ENCODE data around the gene TRIM72. TPM values are rescaled to one million over a fixed set of nuclear protein-coding genes. Genes with fewer than 3 reads are reported as not detected.

The TRIM72 gene
- total and polyA plus RNA-seq, 2 of the 4 experiments (the other 2 are of a cell fraction) = not detected

GRCh38 chr16:31204871-31205666, 8.8 kb upstream of the TRIM72 start (continued):
- no peak for TF ChIP-seq CTCF (conservative IDR thresholded peaks at IDR 0.05; ENCODE audit: low read depth, low read length)

GRCh38 chr16:31206776-31207175, 7.1 kb upstream of the TRIM72 start:
- intact Hi-C loops (cut with micrococcal nuclease) (no loop called here), dilution Hi-C loops (cut with HindIII; ENCODE audit: low sequenced_read_pairs, unreplicated experiment) (no loop called here)
- no peak for TF ChIP-seq USF2 (IDR thresholded peaks at IDR 0.05; ENCODE audit: low read depth, low read length)
- no peak for TF ChIP-seq ELK1 (IDR thresholded peaks at IDR 0.05; ENCODE audit: borderline replicate concordance, low read depth, low read length)
- no peak for TF ChIP-seq CEBPB (IDR thresholded peaks at IDR 0.05; ENCODE audit: low read depth, low read length)
- TF ChIP-seq CHD1 (IDR thresholded peaks at IDR 0.05; ENCODE audit: low read depth, low read length) = no peak
- TF ChIP-seq MAFK (IDR thresholded peaks at IDR 0.05; ENCODE audit: low read depth, low read length) = no peak
- TF ChIP-seq MXI1 (IDR thresholded peaks at IDR 0.05; ENCODE audit: borderline replicate concordance, low read depth, low read length) = no peak
- no peak for TF ChIP-seq MAZ (IDR thresholded peaks at IDR 0.05; ENCODE audit: borderline replicate concordance, low read depth, low read length)
- no peak for TF ChIP-seq RCOR1 (IDR thresholded peaks at IDR 0.05; ENCODE audit: insufficient replicate concordance, low read length)
- TF ChIP-seq POLR2A (IDR thresholded peaks at IDR 0.05; ENCODE audit: low read depth, low read length) = no peak
- TF ChIP-seq NFE2L2 (IDR thresholded peaks at IDR 0.05; ENCODE audit: low read depth, low read length) = no peak
- TF ChIP-seq BHLHE40 (IDR thresholded peaks at IDR 0.05; ENCODE audit: low read depth, low read length) = no peak
- no peak for TF ChIP-seq FOS (IDR thresholded peaks at IDR 0.05; ENCODE audit: low read depth, low read length)

More at GRCh38 chr16:31206776-31207175, 7.1 kb upstream of the TRIM72 start:
- H3K36me3 ChIP-seq (ENCODE audit: control insufficient read depth, insufficient read depth, low read length) = no peaks in the 10 kb centered on the region
- H3K4ac ChIP-seq (ENCODE audit: low read depth, low read length) = no peak overlapping the region
- H2BK5ac ChIP-seq (ENCODE audit: low read depth, low read length, poor library complexity, severe bottlenecking) = no peak overlapping the region
- H3K18ac ChIP-seq (ENCODE audit: low read depth, low read length) = no peak overlapping the region
- H4K20me1 ChIP-seq (ENCODE audit: insufficient read depth, low read length) = no peaks in the 10 kb centered on the region
- no peak overlapping the region for H2BK15ac ChIP-seq (ENCODE audit: low read depth, low read length)
- no peak for ATAC-seq (ENCODE audit: low read depth)
- H3K9me1 ChIP-seq (ENCODE audit: insufficient read depth, low read length) = no peaks in the 10 kb centered on the region
- no peak overlapping the region for H2AK5ac ChIP-seq (ENCODE audit: low read depth, low read length)
- H3K4me2 ChIP-seq (ENCODE audit: low read depth, low read length) = no peak overlapping the region
- no peak overlapping the region for H3K23ac ChIP-seq (ENCODE audit: low read depth, low read length)
- peaks cover 33% of the 10 kb centered on the region for H3K27me3 ChIP-seq (ENCODE audit: control insufficient read depth, insufficient read depth, low read length)
- no peak overlapping the region for H3K4me3 ChIP-seq (ENCODE audit: insufficient read depth, low read depth, low read length)
- H3K56ac ChIP-seq (ENCODE audit: extremely low read depth, insufficient read depth, low read length) = no peak overlapping the region
- H3K9ac ChIP-seq (ENCODE audit: low read depth, low read length) = no peak overlapping the region
- WGBS, 2 experiments (ENCODE audit: extremely low coverage in 2 of 2, insufficient read length in 1 of 2) = no CpG with 5 or more reads among the region's 6 CpGs
- no peak overlapping the region for H2BK120ac ChIP-seq (ENCODE audit: low read depth, low read length)
- no peak overlapping the region for H3K27ac ChIP-seq (ENCODE audit: insufficient read depth, low read length)
- POLR2A ChIA-PET (ENCODE audit: unreplicated experiment) = interaction anchor here (0.6 kb wide), 1 partner anchor 27 kb away, joined by 9 read pairs; no protein-coding TSS in a partner anchor
- no peak overlapping the region for H4K91ac ChIP-seq (ENCODE audit: insufficient read depth, low read depth, low read length)
- no peak overlapping the region for H3K14ac ChIP-seq (replicated peaks; ENCODE audit: low read depth, low read length)
- H3K4me1 ChIP-seq (ENCODE audit: control insufficient read depth, insufficient read depth, low read length) = peaks cover 4% of the 10 kb centered on the region; the same call in 1 of the 2 replicates
- CTCF ChIA-PET = no interaction called here
- in situ Hi-C loops (cut with MboI; ENCODE audit: low sequenced_read_pairs) = no loop called here
- no peak for DNase-seq
- H4K5ac ChIP-seq (ENCODE audit: low read depth, low read length) = no peak overlapping the region
- no peak overlapping the region for H2BK20ac ChIP-seq (ENCODE audit: low read depth, low read length)
- no peak overlapping the region for H4K8ac ChIP-seq (ENCODE audit: low read depth in 2 of 2, low read length in 2 of 2)
- H2AK9ac ChIP-seq (replicated peaks; ENCODE audit: low read depth, low read length, poor library complexity) = no peak overlapping the region
- H3K9me3 ChIP-seq (ENCODE audit: control insufficient read depth, insufficient read depth, low read length) = no peaks in the 10 kb centered on the region
- H2AFZ ChIP-seq (replicated peaks; ENCODE audit: low read length, poor library complexity) = no peak overlapping the region
- BruUV-seq (replicated peaks) = no TSS peak
- no peaks in the 10 kb centered on the region for H3K79me1 ChIP-seq (ENCODE audit: low read depth in 1 of 2, low read length in 2 of 2)
